GM12878 (cell line): ENCODE results near the gene SNRPD2. TPM values are rescaled to one million over a fixed set of nuclear protein-coding genes. Genes with fewer than 3 reads are reported as not detected.

ENCODE experiments used
- ATF3 ChIP-seq: IDR thresholded peaks from 2 replicates; pipeline ENCODE4 v1.6.1; 2011; ENCODE audit warnings: low read depth, mild to moderate bottlenecking, low read length, moderate library complexity, borderline replicate concordance; ENCODE audit errors: extremely low read depth
- ATF7 ChIP-seq: fragments of 450-650 bp; IDR thresholded peaks from 2 replicates; pipeline ENCODE4 v1.6.1; 2016; ENCODE audit warnings: low read depth, mild to moderate bottlenecking
- E2F4 ChIP-seq: IDR thresholded peaks from 2 replicates; pipeline ENCODE4 v1.6.1; 2012; ENCODE audit warnings: low read depth, low read length, improper control_type of control experiment
- EED ChIP-seq: sonication (generic); IDR thresholded peaks from 2 replicates; pipeline ENCODE4 v1.6.1; 2016; ENCODE audit warnings: antibody characterized with exemption, low read depth
- EP300 ChIP-seq, 2 experiments: fragments of 150-350 bp in 1 of 2; IDR thresholded peaks; 2 replicates each; pipeline ENCODE4 v1.6.1; 2011 to 2012; ENCODE audit warnings: low read depth in 2 of 2, low read length in 2 of 2, borderline replicate concordance in 1 of 2, improper control_type of control experiment in 1 of 2, inconsistent platforms in 1 of 2; ENCODE audit not compliant: control insufficient read depth in 1 of 2
- FOXM1 ChIP-seq: IDR thresholded peaks from 2 replicates; pipeline ENCODE4 v1.6.1; 2012; ENCODE audit warnings: low read depth, mild to moderate bottlenecking, inconsistent platforms, low read length, moderate library complexity
- HSF1 ChIP-seq: fragments of 150-350 bp; IDR thresholded peaks from 2 replicates; pipeline ENCODE4 v1.6.1; 2014; ENCODE audit warnings: mild to moderate bottlenecking, low read depth, low read length
- JUND ChIP-seq: IDR thresholded peaks from 2 replicates; pipeline ENCODE4 v1.6.1; 2012; ENCODE audit warnings: low read depth, mild to moderate bottlenecking, low read length, improper control_type of control experiment, moderate library complexity
- KLF5 ChIP-seq: fragments of 450-650 bp; IDR thresholded peaks from 2 replicates; pipeline ENCODE4 v1.6.1; 2014; ENCODE audit warnings: mild to moderate bottlenecking; ENCODE audit not compliant: partially characterized antibody
- MXI1 ChIP-seq: fragments of 150-350 bp; IDR thresholded peaks from 2 replicates; pipeline ENCODE4 v1.6.1; 2011; ENCODE audit warnings: low read depth, mild to moderate bottlenecking, inconsistent platforms, low read length, improper control_type of control experiment
- NBN ChIP-seq: fragments of 450-650 bp; IDR thresholded peaks from 2 replicates; pipeline ENCODE4 v1.6.1; 2016
- PAX8 ChIP-seq: fragments of 450-650 bp; IDR thresholded peaks from 2 replicates; pipeline ENCODE4 v1.6.1; 2017; ENCODE audit warnings: mild to moderate bottlenecking, moderate library complexity
- RBBP5 ChIP-seq: fragments of 200-600 bp; sonication (generic); conservative IDR thresholded peaks from 2 replicates; pipeline ENCODE4 v1.6.1; 2016
- SIX5 ChIP-seq: IDR thresholded peaks from 2 replicates; pipeline ENCODE4 v1.6.1; 2011; ENCODE audit warnings: mild to moderate bottlenecking, low read depth, low read length, moderate library complexity; ENCODE audit not compliant: severe bottlenecking
- SMAD5 ChIP-seq: IDR thresholded peaks from 2 replicates; pipeline ENCODE4 v1.6.1; 2016; ENCODE audit warnings: antibody characterized with exemption, low read depth
- SREBF1 ChIP-seq: IDR thresholded peaks from 2 replicates; pipeline ENCODE4 v1.6.1; 2012; ENCODE audit warnings: mild to moderate bottlenecking, low read length
- SRF ChIP-seq, 2 experiments: IDR thresholded peaks; 2 replicates each; pipeline ENCODE4 v1.6.1; 2011; ENCODE audit warnings: low read depth in 2 of 2, low read length in 2 of 2, mild to moderate bottlenecking in 1 of 2, moderate library complexity in 1 of 2
- STAT3 ChIP-seq: IDR thresholded peaks from 2 replicates; pipeline ENCODE4 v1.6.1; 2011; ENCODE audit warnings: low read depth, low read length, improper control_type of control experiment
- SUZ12 ChIP-seq: fragments of 200-600 bp; sonication (generic); IDR thresholded peaks from one replicate; pipeline ENCODE4 v1.6.1; 2018; ENCODE audit warnings: antibody characterized with exemption, mild to moderate bottlenecking; ENCODE audit not compliant: unreplicated experiment
- TARDBP ChIP-seq: IDR thresholded peaks from 2 replicates; pipeline ENCODE4 v1.6.1; 2016; ENCODE audit warnings: borderline replicate concordance
- TCF3 ChIP-seq: IDR thresholded peaks from 2 replicates; pipeline ENCODE4 v1.6.1; 2012; ENCODE audit warnings: low read depth, mild to moderate bottlenecking, low read length, borderline replicate concordance; ENCODE audit not compliant: insufficient read depth
- USF1 ChIP-seq: IDR thresholded peaks from 2 replicates; pipeline ENCODE4 v1.6.1; 2011; ENCODE audit warnings: borderline replicate concordance, low read depth, mild to moderate bottlenecking, moderate library complexity, mixed read lengths, low read length; ENCODE audit not compliant: insufficient read depth; ENCODE audit errors: extremely low read length
- YBX1 ChIP-seq: fragments of 450-650 bp; IDR thresholded peaks from 2 replicates; pipeline ENCODE4 v1.6.1; 2016; ENCODE audit warnings: antibody characterized with exemption
- ZBTB33 ChIP-seq: fragments of 450-650 bp; IDR thresholded peaks from 2 replicates; pipeline ENCODE4 v1.6.1; 2017; ENCODE audit warnings: mild to moderate bottlenecking
- polyA plus RNA-seq, 11 experiments: library from polyadenylated mRNA; depleted of rRNA in 4 of 11; unstranded in 6 of 11; stranded (reverse) in 5 of 11; fragments of >200 nt; fragmentation: Nextera tagmentation in 4 of 11; fragmentation: Illumina TruSeq in 1 of 11; extraction: Ambion mirVana in 4 of 11; extraction: Trizol in 1 of 11; gene quantifications; 1 replicate in 1 of 11; 2 replicates in 10 of 11; pipeline versions ENCODE4 v1.2.1 to v1.2.3, GENCODE V29; 2011 to 2016; ENCODE audit warnings: inconsistent platforms in 2 of 11, missing spikeins in 2 of 11, low read depth in 1 of 11
- total RNA-seq, 4 experiments: library from RNA; depleted of rRNA in 3 of 4; stranded (reverse); fragments of >200 nt in 3 of 4; fragmentation: Illumina TruSeq in 1 of 4; extraction: Trizol in 1 of 4; gene quantifications; 2 replicates each; pipeline versions ENCODE4 v1.2.1 to v1.2.3, GENCODE V29; 2013 to 2021

Gene SNRPD2
- total and polyA plus RNA-seq, 10 of the 15 experiments (the other 5 are each of a cell fraction or from before 2014, with no cell fraction given), result 526 to 3,621 (median 951) TPM

GRCh38 chr19:45691516-45692186 lies at the start of gene SNRPD2 (continued):
- TF ChIP-seq ZBTB33 (no peak), TCF3 (no peak; the same call in 1 of the 2 replicates), TARDBP (no peak), STAT3 (no peak), E2F4 (no peak), NBN (peak; percentile 75), SUZ12 (no peak), ATF3 (no peak), USF1 (no peak), ATF7 (no peak), FOXM1 (no peak), YBX1 (no peak), EED (no peak), JUND (0 out of 2 replicates have a peak, but pooled peaks have one; percentile 20), MXI1 (peak; percentile 91), SMAD5 (peak; percentile 96), RBBP5 (no peak), KLF5 (peak; percentile 67), HSF1 (no peak), SIX5 (no peak), EP300 (IDR thresholded peaks at IDR 0.05; ENCODE audit: borderline replicate concordance in 1 of 2, control insufficient read depth in 1 of 2, low read depth in 2 of 2, low read length in 2 of 2) (peak; percentile 5 to 16; a peak in 1 of 4 replicates), SRF (IDR thresholded peaks at IDR 0.05; ENCODE audit: low read depth in 2 of 2, low read length in 2 of 2) (no peak), SREBF1 (no peak), PAX8 (no peak)
